Measurements from ENCODE around the gene LRTM1.

- TF ChIP-seq EZH2phosphoT487 (IDR thresholded peaks at IDR 0.05) (no peak), CTCF (IDR thresholded peaks at IDR 0.05) (no peak), EZH2 (IDR thresholded peaks at IDR 0.05) (no peak)
These were observed 35.7 kb downstream of the LRTM1 start for GRCh38 chr3:54892168-54892567.

Measured in neural progenitor cell (in vitro differentiated cells).